HG03469 (cell line): ENCODE measurements around the gene GALNT17.

Source experiments
- ATAC-seq: cut with Tn5 transposase; IDR thresholded peaks from one replicate; pipeline ENCODE4 v1.9.1; 2021; ENCODE audit warnings: mild to moderate bottlenecking, moderate library complexity, moderate number of reproducible peaks; ENCODE audit not compliant: unreplicated experiment

The GALNT17 gene

GRCh38 chr7:71327946-71328345 lies 196.0 kb downstream of the GALNT17 start:
- no peak for ATAC-seq

- no peak for ATAC-seq
Observed at GRCh38 chr7:71329030-71329660, 197.2 kb downstream of the GALNT17 start.

GRCh38 chr7:71332207-71332606 lies 200.3 kb downstream of the GALNT17 start:
- no peak for ATAC-seq

GRCh38 chr7:71334541-71334940 lies 202.6 kb downstream of the GALNT17 start:
- no peak for ATAC-seq

- no peak for ATAC-seq
Observed at GRCh38 chr7:71338866-71339265, 206.9 kb downstream of the GALNT17 start.

GRCh38 chr7:71339924-71340323 lies 208.0 kb downstream of the GALNT17 start:
- ATAC-seq, result no peak

GRCh38 chr7:71342202-71342601 lies 210.3 kb downstream of the GALNT17 start:
- ATAC-seq, result no peak

- no peak for ATAC-seq
Observed at GRCh38 chr7:71343039-71343438, 211.1 kb downstream of the GALNT17 start.

- ATAC-seq, result no peak
Observed at GRCh38 chr7:71343892-71344291, 211.9 kb downstream of the GALNT17 start.

GRCh38 chr7:71345117-71345884 lies 213.4 kb downstream of the GALNT17 start:
- no peak for ATAC-seq

GRCh38 chr7:71348821-71349681 lies 217.1 kb downstream of the GALNT17 start:
- no peak for ATAC-seq

- ATAC-seq, result no peak
Observed at GRCh38 chr7:71349682-71350481, 217.9 kb downstream of the GALNT17 start.

GRCh38 chr7:71350680-71351079 lies 218.7 kb downstream of the GALNT17 start:
- no peak for ATAC-seq

GRCh38 chr7:71354716-71355115 lies 222.8 kb downstream of the GALNT17 start:
- ATAC-seq, result no peak

GRCh38 chr7:71361451-71362032 lies 229.6 kb downstream of the GALNT17 start:
- ATAC-seq, result no peak

GRCh38 chr7:71362240-71362639 lies 230.3 kb downstream of the GALNT17 start:
- ATAC-seq, result no peak

- ATAC-seq, result no peak
Observed at GRCh38 chr7:71363223-71363622, 231.3 kb downstream of the GALNT17 start.

GRCh38 chr7:71363627-71364026 lies 231.7 kb downstream of the GALNT17 start:
- ATAC-seq, result no peak

- no peak for ATAC-seq
Observed at GRCh38 chr7:71364551-71364950, 232.6 kb downstream of the GALNT17 start.

GRCh38 chr7:71372991-71373390 lies 241.0 kb downstream of the GALNT17 start:
- no peak for ATAC-seq
